ENCODE measurements around the gene AQP5.

- TF ChIP-seq CTCF (IDR thresholded peaks at IDR 0.05) (no peak), ZFX (IDR thresholded peaks at IDR 0.05; ENCODE audit: borderline replicate concordance) (no peak)
Observed at GRCh38 chr12:50005175-50005574, 43.5 kb downstream of the AQP5 start.
